Measurements from ENCODE around the gene SYNPO2.

SYNPO2 gene

DNA sequence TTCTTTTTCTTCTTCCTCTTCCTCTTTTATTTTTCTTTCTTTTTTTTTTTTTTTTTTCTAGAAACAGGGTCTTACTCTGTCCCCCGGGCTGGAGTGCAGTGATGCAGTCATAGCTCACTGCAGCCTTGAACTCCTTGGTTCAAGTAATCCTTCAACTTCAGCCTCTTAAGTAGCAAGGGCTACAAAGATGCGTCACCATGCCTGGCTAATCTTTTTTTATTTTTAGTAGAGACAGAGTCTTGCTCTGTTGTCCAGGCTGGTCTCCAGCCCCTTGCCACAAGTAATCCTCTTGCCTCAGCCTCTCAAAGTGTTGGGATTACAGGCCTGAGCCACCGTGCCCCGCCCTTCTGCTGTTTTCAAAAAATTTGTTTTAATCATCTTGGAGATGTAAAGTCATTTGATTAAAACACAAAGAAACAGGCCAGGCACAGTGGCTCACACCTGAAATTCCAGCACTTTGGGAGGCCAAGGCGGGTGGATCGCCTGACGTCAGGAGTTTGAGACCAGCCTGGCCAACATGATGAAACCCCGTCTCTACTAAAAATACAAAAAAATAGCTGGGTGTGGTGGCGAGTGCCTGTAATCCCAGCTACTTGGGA, 28.1 kb downstream of the SYNPO2 start:
- Histone ChIP-seq H3K36me3 (ENCODE audit: control insufficient read depth, insufficient read depth, low read length) (no peaks in the 10 kb centered on the region), H3K9ac (ENCODE audit: low read length) (no peak overlapping the region), H3K27me3 (ENCODE audit: control insufficient read depth, insufficient read depth, low read length) (no peaks in the 10 kb centered on the region), H3K4me3 (ENCODE audit: low read length) (no peak overlapping the region), H3K27ac (ENCODE audit: low read depth, low read length) (peak overlapping the region; percentile 77), H3K4me1 (ENCODE audit: control insufficient read depth, insufficient read depth, low read length) (peaks cover 23% of the 10 kb centered on the region)

DNA sequence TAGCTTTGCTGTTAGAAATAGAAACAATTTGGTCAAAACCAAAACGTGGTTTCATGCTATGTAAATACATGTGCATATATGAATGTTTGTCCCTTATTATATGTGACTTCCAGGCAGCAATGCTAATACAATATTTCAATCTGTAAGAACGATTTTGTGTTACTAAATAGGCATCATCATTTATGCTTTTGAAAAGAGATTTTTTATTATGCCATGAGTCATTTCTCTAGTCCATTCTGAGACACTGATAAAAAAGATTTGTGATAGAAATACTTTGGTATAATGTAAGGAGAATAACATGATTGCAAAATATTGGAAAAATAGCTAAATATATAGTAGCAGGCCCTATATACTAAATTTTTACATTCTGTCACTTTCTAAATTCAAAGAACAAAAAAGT, 28.9 kb downstream of the SYNPO2 start:
- Histone ChIP-seq H3K4me3 (ENCODE audit: low read length) (no peak overlapping the region), H3K27me3 (ENCODE audit: control insufficient read depth, insufficient read depth, low read length) (no peaks in the 10 kb centered on the region), H3K36me3 (ENCODE audit: control insufficient read depth, insufficient read depth, low read length) (no peaks in the 10 kb centered on the region), H3K9ac (ENCODE audit: low read length) (no peak overlapping the region), H3K27ac (ENCODE audit: low read depth, low read length) (peak overlapping the region; percentile 77), H3K4me1 (ENCODE audit: control insufficient read depth, insufficient read depth, low read length) (peaks cover 27% of the 10 kb centered on the region)

DNA sequence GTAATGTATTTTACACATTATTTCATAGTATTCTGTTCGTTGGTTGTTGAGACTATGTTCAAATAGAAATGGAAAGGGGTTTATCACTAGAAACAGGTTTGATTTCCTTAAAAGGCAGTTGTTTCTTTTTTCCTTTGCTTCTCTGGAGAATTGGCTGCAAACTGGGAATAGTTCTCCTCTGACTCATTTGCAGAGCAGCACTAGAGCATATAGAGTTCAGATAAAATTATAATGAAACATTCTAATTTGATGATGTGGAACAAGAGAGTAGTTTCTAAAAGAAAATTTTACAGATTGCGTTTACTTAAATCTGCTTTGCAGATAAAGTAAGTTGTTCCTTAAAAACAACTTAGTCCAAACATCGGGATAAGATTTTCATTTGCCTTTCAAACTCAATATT, 29.7 kb downstream of the SYNPO2 start:
- Histone ChIP-seq H3K4me1 (ENCODE audit: control insufficient read depth, insufficient read depth, low read length) (peaks cover 29% of the 10 kb centered on the region), H3K27me3 (ENCODE audit: control insufficient read depth, insufficient read depth, low read length) (no peaks in the 10 kb centered on the region), H3K9ac (ENCODE audit: low read length) (no peak overlapping the region), H3K27ac (ENCODE audit: low read depth, low read length) (peak overlapping the region; percentile 77), H3K4me3 (ENCODE audit: low read length) (no peak overlapping the region), H3K36me3 (ENCODE audit: control insufficient read depth, insufficient read depth, low read length) (no peaks in the 10 kb centered on the region)

GRCh38 chr4:118920247-118920646, 31.6 kb downstream of the SYNPO2 start:
- H3K4me3 ChIP-seq (ENCODE audit: low read length): no peak overlapping the region
- no peaks in the 10 kb centered on the region for H3K27me3 ChIP-seq (ENCODE audit: control insufficient read depth, insufficient read depth, low read length)
- H3K4me1 ChIP-seq (ENCODE audit: control insufficient read depth, insufficient read depth, low read length): peaks cover 44% of the 10 kb centered on the region

DNA sequence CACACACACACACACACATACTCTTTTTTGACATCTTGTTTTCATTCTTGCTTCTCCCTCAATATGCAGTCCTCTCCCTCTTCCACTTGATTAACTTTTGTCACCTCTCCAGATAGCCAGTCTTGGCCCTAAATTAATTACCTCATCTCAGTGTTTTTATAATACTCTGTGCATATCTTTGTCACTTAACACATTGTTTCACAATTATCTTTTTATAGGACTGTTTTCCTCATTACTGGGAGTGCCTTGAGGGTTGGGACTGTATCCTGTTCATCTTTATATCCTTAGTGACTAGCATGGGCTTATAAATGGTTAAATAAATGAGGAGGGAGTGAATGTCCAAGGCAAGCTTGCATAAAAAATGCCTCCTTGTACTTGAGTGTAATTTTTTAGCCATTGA, 33.1 kb downstream of the SYNPO2 start:
- Histone ChIP-seq H3K27ac (ENCODE audit: low read depth, low read length) (peak overlapping the region; percentile 34), H3K4me1 (ENCODE audit: control insufficient read depth, insufficient read depth, low read length) (peaks cover 52% of the 10 kb centered on the region), H3K27me3 (ENCODE audit: control insufficient read depth, insufficient read depth, low read length) (no peaks in the 10 kb centered on the region), H3K36me3 (ENCODE audit: control insufficient read depth, insufficient read depth, low read length) (no peaks in the 10 kb centered on the region), H3K9ac (ENCODE audit: low read length) (no peak overlapping the region), H3K4me3 (ENCODE audit: low read length) (no peak overlapping the region)

More at GRCh38 chr4:118920247-118920646, 31.6 kb downstream of the SYNPO2 start:
- peak overlapping the region; percentile 85 for H3K27ac ChIP-seq (ENCODE audit: low read depth, low read length)
- H3K9ac ChIP-seq (ENCODE audit: low read length): no peak overlapping the region
- H3K36me3 ChIP-seq (ENCODE audit: control insufficient read depth, insufficient read depth, low read length): no peaks in the 10 kb centered on the region

- Histone ChIP-seq H3K9ac (ENCODE audit: low read length) (no peak overlapping the region), H3K4me1 (ENCODE audit: control insufficient read depth, insufficient read depth, low read length) (peaks cover 58% of the 10 kb centered on the region), H3K36me3 (ENCODE audit: control insufficient read depth, insufficient read depth, low read length) (no peaks in the 10 kb centered on the region), H3K4me3 (ENCODE audit: low read length) (no peak overlapping the region), H3K27ac (ENCODE audit: low read depth, low read length) (peak overlapping the region; percentile 53), H3K27me3 (ENCODE audit: control insufficient read depth, insufficient read depth, low read length) (no peaks in the 10 kb centered on the region)
Observed at GRCh38 chr4:118923891-118924290, 35.2 kb downstream of the SYNPO2 start.

GRCh38 chr4:118927974-118928373, 39.3 kb downstream of the SYNPO2 start:
- Histone ChIP-seq H3K4me3 (ENCODE audit: low read length) (no peak overlapping the region), H3K4me1 (ENCODE audit: control insufficient read depth, insufficient read depth, low read length) (peaks cover 47% of the 10 kb centered on the region), H3K36me3 (ENCODE audit: control insufficient read depth, insufficient read depth, low read length) (no peaks in the 10 kb centered on the region), H3K27me3 (ENCODE audit: control insufficient read depth, insufficient read depth, low read length) (no peaks in the 10 kb centered on the region), H3K9ac (ENCODE audit: low read length) (no peak overlapping the region), H3K27ac (ENCODE audit: low read depth, low read length) (peak overlapping the region; percentile 79)

DNA sequence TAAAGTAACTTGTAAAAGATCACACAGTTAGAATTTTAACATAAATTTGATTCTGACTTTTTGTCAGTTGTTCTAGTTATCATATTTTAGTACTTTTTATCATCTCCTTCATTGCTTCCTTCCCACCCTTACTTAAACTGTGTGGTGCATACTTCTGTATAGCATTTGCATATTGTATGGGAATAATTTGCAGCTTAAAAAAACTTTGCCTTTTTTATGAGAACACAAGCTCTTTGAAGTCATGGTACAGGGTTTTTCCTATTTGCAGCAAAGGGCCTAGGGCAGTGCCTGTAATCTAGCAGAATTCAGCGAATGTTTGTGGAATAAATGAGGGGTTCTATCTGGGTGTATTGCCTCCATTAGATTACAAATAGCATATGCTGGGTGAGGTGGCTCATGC, 41.6 kb downstream of the SYNPO2 start:
- Histone ChIP-seq H3K9ac (ENCODE audit: low read length) (no peak overlapping the region), H3K27ac (ENCODE audit: low read depth, low read length) (peak overlapping the region; percentile 27), H3K4me3 (ENCODE audit: low read length) (no peak overlapping the region), H3K4me1 (ENCODE audit: control insufficient read depth, insufficient read depth, low read length) (peaks cover 37% of the 10 kb centered on the region), H3K36me3 (ENCODE audit: control insufficient read depth, insufficient read depth, low read length) (no peaks in the 10 kb centered on the region), H3K27me3 (ENCODE audit: control insufficient read depth, insufficient read depth, low read length) (no peaks in the 10 kb centered on the region)

GRCh38 chr4:118931786-118932185, 43.1 kb downstream of the SYNPO2 start:
- Histone ChIP-seq H3K4me1 (ENCODE audit: control insufficient read depth, insufficient read depth, low read length) (peaks cover 30% of the 10 kb centered on the region), H3K27ac (ENCODE audit: low read depth, low read length) (peak overlapping the region; percentile 66)

GRCh38 chr4:118935819-118936218, 47.2 kb downstream of the SYNPO2 start:
- H3K36me3 ChIP-seq (ENCODE audit: control insufficient read depth, insufficient read depth, low read length): no peaks in the 10 kb centered on the region
- no peak overlapping the region for H3K4me3 ChIP-seq (ENCODE audit: low read length)
- H3K9ac ChIP-seq (ENCODE audit: low read length): no peak overlapping the region
- H3K4me1 ChIP-seq (ENCODE audit: control insufficient read depth, insufficient read depth, low read length): peaks cover 27% of the 10 kb centered on the region
- peak overlapping the region; percentile 21 for H3K27ac ChIP-seq (ENCODE audit: low read depth, low read length)
- H3K27me3 ChIP-seq (ENCODE audit: control insufficient read depth, insufficient read depth, low read length): no peaks in the 10 kb centered on the region

More at GRCh38 chr4:118931786-118932185, 43.1 kb downstream of the SYNPO2 start:
- H3K27me3 ChIP-seq (ENCODE audit: control insufficient read depth, insufficient read depth, low read length): no peaks in the 10 kb centered on the region
- no peak overlapping the region for H3K9ac ChIP-seq (ENCODE audit: low read length)
- H3K36me3 ChIP-seq (ENCODE audit: control insufficient read depth, insufficient read depth, low read length): no peaks in the 10 kb centered on the region
- no peak overlapping the region for H3K4me3 ChIP-seq (ENCODE audit: low read length)

DNA sequence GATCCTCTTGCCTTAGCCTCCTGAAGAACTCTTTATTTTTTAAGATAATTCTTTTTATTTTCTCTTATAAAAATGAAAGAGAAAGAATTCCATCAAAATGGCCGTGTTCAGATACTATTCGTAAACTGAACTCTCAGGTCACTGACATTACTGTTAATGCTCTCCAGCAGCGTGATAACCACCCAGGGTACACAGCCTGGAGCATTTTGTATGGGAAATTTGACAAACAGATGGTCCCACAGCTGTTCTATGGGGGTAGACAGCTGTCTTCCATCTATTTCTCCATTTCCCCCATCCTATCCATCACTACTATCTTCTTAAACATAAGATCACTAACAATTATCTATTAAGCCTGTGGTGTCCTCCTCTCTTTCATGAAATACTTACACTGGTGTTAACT, 47.8 kb downstream of the SYNPO2 start:
- Histone ChIP-seq H3K27me3 (ENCODE audit: control insufficient read depth, insufficient read depth, low read length) (no peaks in the 10 kb centered on the region), H3K4me1 (ENCODE audit: control insufficient read depth, insufficient read depth, low read length) (peaks cover 33% of the 10 kb centered on the region), H3K27ac (ENCODE audit: low read depth, low read length) (no peak overlapping the region), H3K9ac (ENCODE audit: low read length) (no peak overlapping the region), H3K4me3 (ENCODE audit: low read length) (no peak overlapping the region), H3K36me3 (ENCODE audit: control insufficient read depth, insufficient read depth, low read length) (no peaks in the 10 kb centered on the region)

DNA sequence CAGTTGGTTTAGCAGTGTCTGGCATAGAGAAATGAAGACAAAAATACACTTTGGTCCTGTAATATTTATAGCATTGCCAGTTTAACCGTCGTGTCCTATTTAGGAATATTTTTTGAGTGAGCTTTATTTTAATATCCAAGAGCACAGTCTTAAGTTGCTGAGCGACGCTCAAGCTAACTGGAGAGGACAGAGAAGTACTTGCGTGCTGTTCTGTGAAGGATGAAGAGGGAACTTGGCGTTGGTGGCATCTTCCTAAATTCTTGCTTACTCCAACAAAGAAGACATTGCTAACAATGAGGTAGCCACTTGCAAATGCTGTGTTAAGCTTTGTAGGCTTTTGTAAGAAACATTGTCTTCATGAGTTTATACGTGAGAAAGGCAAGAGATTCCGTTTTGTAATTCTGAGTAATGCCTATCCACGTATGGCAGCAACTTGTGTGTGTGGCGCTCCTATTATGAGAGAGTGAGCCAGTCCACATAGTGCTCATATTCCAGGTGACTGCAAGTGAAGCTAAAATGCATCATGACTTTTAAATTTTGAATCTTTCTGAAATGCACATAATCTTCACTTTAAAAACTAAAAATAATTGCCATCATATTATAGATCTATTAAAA, 50.6 kb downstream of the SYNPO2 start:
- no peaks in the 10 kb centered on the region for H3K27me3 ChIP-seq (ENCODE audit: control insufficient read depth, insufficient read depth, low read length)
- H3K27ac ChIP-seq (ENCODE audit: low read depth, low read length): peak overlapping the region; percentile 73
- no peak overlapping the region for H3K4me3 ChIP-seq (ENCODE audit: low read length)
- no peaks in the 10 kb centered on the region for H3K36me3 ChIP-seq (ENCODE audit: control insufficient read depth, insufficient read depth, low read length)
- peaks cover 37% of the 10 kb centered on the region for H3K4me1 ChIP-seq (ENCODE audit: control insufficient read depth, insufficient read depth, low read length)
- no peak overlapping the region for H3K9ac ChIP-seq (ENCODE audit: low read length)

DNA sequence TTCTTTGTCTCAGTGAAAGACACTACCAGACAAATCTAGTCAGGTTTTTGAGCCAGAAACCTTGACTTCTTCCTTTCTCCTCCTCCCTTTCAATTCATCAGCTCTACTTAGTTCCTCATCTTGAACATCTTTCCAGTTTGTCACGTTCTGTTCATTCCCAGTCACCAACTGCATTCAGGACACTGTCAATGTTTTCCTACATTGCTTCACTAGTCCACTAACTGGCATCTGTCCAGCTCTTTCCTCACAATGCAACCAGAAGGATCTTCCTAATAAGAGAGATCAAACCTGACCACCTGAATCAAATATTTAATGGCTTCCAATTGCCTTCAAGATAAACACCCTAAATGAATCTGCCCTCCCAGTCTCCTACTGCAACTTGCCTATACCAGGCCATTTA, 52.5 kb downstream of the SYNPO2 start:
- peaks cover 36% of the 10 kb centered on the region for H3K4me1 ChIP-seq (ENCODE audit: control insufficient read depth, insufficient read depth, low read length)
- H3K27me3 ChIP-seq (ENCODE audit: control insufficient read depth, insufficient read depth, low read length): no peaks in the 10 kb centered on the region
- H3K27ac ChIP-seq (ENCODE audit: low read depth, low read length): peak overlapping the region; percentile 73
- H3K9ac ChIP-seq (ENCODE audit: low read length): no peak overlapping the region
- no peak overlapping the region for H3K4me3 ChIP-seq (ENCODE audit: low read length)
- H3K36me3 ChIP-seq (ENCODE audit: control insufficient read depth, insufficient read depth, low read length): no peaks in the 10 kb centered on the region
